Measurements from ENCODE around the gene RPL13. TPM values are rescaled to one million over a fixed set of nuclear protein-coding genes. Genes with fewer than 3 reads are reported as not detected.

The RPL13 gene
- total RNA-seq, 4 donors from 2014 or later, result 5,127 to 8,436 (median 6,104) TPM

DNA sequence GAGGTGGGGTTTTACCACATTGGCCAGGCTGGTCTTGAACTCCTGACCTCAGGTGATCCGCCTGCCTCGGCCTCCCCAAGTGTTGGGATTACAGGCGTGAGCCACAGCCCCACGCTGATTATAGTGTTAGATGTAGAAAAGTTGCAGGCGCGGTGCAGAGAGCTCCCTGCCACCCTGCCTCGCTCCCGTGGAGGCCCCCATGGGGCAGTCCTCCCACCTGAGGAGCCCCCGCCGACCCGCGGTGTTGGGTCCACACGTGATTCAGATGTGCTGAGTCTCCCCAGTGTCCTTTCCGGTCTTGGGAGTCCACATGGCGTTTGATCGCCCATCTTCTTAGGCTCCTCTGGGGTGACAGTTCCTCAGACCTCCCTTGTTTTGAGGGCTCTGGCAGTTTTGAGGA, 5.2 kb upstream of the RPL13 start:
- no peak for DNase-seq
- no peaks in the 10 kb centered on the region for H3K9me3 ChIP-seq
- peaks cover 0 to 6% of the 10 kb centered on the region in 2 donors for H3K4me1 ChIP-seq
- intact Hi-C loops (cut with DNase I), result loop anchor here (10.0 kb wide), 1 partner anchor 220 kb away; no protein-coding TSS in a partner anchor
- 94% methylated on average over 9 to 14 of the region's 16 CpGs for WGBS, 2 donors
- no peaks in the 10 kb centered on the region for H3K27me3 ChIP-seq
- no peak overlapping the region for H3K4me3 ChIP-seq (replicated peaks in 1 of 3)
- peaks cover 47 to 56% of the 10 kb centered on the region in 2 donors for H3K36me3 ChIP-seq
- no peak for TF ChIP-seq POLR2A (IDR thresholded peaks at IDR 0.05)
- TF ChIP-seq, protein P1, sequence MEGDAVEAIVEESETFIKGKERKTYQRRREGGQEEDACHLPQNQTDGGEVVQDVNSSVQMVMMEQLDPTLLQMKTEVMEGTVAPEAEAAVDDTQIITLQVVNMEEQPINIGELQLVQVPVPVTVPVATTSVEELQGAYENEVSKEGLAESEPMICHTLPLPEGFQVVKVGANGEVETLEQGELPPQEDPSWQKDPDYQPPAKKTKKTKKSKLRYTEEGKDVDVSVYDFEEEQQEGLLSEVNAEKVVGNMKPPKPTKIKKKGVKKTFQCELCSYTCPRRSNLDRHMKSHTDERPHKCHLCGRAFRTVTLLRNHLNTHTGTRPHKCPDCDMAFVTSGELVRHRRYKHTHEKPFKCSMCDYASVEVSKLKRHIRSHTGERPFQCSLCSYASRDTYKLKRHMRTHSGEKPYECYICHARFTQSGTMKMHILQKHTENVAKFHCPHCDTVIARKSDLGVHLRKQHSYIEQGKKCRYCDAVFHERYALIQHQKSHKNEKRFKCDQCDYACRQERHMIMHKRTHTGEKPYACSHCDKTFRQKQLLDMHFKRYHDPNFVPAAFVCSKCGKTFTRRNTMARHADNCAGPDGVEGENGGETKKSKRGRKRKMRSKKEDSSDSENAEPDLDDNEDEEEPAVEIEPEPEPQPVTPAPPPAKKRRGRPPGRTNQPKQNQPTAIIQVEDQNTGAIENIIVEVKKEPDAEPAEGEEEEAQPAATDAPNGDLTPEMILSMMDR (IDR thresholded peaks at IDR 0.05), result no peak
- H3K27ac ChIP-seq, result no peak overlapping the region

DNA sequence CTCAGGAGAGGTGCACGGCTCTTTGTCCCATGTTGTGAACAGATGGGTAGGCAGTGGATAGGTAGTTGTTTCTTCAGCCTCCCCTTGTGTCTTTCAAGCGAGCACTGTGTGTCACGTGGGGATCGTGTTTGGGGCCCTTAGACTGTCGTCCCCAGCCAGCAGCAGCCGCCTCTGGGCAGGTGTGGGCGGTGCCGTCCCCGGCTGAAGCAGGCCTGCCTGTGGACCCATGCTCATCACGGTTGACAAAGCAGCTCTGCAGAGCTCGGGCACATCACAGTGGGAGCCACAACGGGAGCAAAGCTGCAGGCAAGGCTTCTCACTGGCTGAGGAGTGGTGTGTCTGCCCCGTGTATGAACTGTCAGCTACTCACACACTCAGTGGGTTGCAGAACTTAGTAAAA, 4.7 kb upstream of the RPL13 start:
- intact Hi-C loops (cut with DNase I), result loop anchor here (10.0 kb wide), 1 partner anchor 221 kb away; no protein-coding TSS in a partner anchor
- DNase-seq, result no peak
- Histone ChIP-seq H3K4me1 (peaks cover 0 to 6% of the 10 kb centered on the region in 2 donors), H3K36me3 (peaks cover 47 to 53% of the 10 kb centered on the region in 2 donors), H3K27ac (no peak overlapping the region), H3K27me3 (no peaks in the 10 kb centered on the region), H3K9me3 (no peaks in the 10 kb centered on the region), H3K4me3 (replicated peaks in 1 of 3) (no peak overlapping the region)
- 74 to 80% methylated on average over 4 to 13 of the region's 13 CpGs for WGBS, 2 donors
- TF ChIP-seq POLR2A (IDR thresholded peaks at IDR 0.05), result no peak
- TF ChIP-seq, protein P1 (IDR thresholded peaks at IDR 0.05), result no peak

DNA sequence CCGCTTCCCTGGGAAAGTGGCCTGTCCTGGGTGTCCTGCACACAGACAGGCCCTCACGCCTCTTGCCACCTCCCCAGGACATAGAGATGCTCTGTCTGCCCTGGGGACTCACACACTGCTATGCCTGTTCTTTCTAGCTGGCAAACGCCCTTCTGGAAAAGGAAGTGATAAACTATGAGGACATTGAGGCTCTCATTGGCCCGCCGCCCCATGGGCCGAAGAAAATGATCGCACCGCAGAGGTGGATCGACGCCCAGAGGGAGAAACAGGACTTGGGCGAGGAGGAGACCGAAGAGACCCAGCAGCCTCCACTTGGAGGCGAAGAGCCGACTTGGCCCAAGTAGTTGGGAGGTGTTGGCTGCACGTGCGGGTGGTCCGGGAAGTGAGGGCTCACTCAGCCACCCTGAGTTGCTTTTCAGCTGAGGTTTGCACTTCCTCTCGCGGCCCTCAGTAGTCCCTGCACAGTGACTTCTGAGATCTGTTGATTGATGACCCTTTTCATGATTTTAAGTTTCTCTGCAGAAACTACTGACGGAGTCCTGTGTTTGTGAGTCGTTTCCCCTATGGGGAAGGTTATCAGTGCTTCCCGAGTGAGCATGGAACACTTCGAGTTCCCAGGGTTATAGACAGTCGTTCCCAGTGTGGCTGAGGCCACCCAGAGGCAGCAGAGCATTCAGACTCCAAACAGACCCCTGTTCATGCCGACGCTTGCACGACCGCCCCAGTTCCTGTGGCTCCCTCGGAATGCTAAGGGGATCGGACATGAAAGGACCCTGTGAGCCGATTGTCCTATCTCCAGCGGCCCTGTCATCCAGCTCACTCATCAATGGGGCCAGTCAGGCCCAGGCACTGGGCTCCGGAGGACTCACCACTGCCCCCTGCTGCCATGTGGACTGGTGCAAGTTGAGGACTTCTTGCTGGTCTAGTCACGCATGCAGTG, 3.5 kb upstream of the RPL13 start:
- Histone ChIP-seq H3K36me3 (peaks cover 46 to 48% of the 10 kb centered on the region in 2 donors), H3K9me3 (no peaks in the 10 kb centered on the region), H3K27ac (no peak overlapping the region), H3K4me1 (peaks cover 10 to 15% of the 10 kb centered on the region in 2 donors), H3K4me3 (replicated peaks in 1 of 3) (no peak overlapping the region), H3K27me3 (no peaks in the 10 kb centered on the region)
- intact Hi-C loops (cut with DNase I), result loop anchor here (10.0 kb wide), 1 partner anchor 222 kb away; no protein-coding TSS in a partner anchor
- WGBS, 2 donors, result 69 to 73% methylated on average over 25 to 31 of the region's 34 CpGs
- DNase-seq, result peak; percentile 68 to 69
- TF ChIP-seq POLR2A (IDR thresholded peaks at IDR 0.05), result no peak
- TF ChIP-seq, protein P1 (IDR thresholded peaks at IDR 0.05), result peak; percentile 28 to 68 (median 52)

DNA sequence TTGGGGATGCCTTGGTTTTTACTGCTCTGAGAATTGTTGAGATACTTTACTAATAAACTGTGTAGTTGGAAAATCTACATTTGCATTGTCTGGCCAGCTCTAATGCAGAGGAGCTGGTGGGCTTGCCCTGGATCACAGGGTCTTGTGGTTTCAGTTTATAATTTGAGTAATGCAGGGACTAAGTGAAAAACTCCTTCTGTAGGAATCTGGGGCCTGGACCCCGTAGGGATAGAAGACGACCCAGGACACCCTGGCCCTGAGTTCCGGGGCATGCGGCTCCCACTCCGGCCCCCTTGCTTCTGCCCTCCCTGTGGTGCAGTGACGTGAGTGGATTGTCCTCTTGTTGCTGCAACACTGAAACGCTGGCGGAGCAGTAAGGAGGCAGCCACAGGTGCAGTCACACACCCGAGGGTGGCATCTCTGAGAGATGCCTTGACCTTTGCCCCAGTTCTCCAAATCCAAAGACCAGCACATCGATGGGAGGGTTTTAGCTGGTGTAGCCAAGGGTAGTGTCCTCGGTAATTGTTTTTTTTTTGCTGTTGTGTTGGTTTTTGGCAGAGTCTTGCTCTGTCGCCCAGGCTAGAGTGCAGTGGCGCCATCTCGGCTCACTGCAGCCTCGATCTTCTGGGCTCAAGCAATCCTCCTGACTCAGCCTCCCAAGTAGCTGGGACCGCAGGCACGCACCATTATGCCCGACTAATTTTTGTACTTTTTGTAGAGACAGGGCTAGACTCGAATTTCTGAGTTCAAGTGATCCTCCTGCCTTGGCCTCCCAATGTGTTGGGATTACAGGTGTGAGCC, 2.6 kb upstream of the RPL13 start:
- Histone ChIP-seq H3K27ac (no peak overlapping the region), H3K4me3 (replicated peaks in 1 of 3) (no peak overlapping the region), H3K27me3 (no peaks in the 10 kb centered on the region), H3K4me1 (peaks cover 10 to 20% of the 10 kb centered on the region in 2 donors), H3K36me3 (peaks cover 46 to 48% of the 10 kb centered on the region in 2 donors), H3K9me3 (no peaks in the 10 kb centered on the region)
- intact Hi-C loops (cut with DNase I), result loop anchor here (10.0 kb wide), 1 partner anchor 223 kb away; no protein-coding TSS in a partner anchor
- 83 to 89% methylated on average over 17 to 19 of the region's 19 CpGs for WGBS, 2 donors
- TF ChIP-seq, protein P1 (IDR thresholded peaks at IDR 0.05), result no peak
- DNase-seq, result no peak

Measured in thyroid gland (tissue), 4 donors.